Activated CD8-positive, alpha-beta memory T cell treated with anti-CD3 and anti-CD28 coated beads, Interleukin-2, amount 50 U/mL, for 24 hours (primary cell): ENCODE results near the gene TNFAIP8L1.
"Not testable (repeated sequence)": the region's sequence is repeated elsewhere in the genome, so short reads cannot be mapped to it uniquely, and the experiment has no call there.

Source experiments
- DNase-seq: peaks from one replicate; pipeline ENCODE4 v3.0.0-alpha.2; 2020; ENCODE audit errors: extremely low read depth

Gene TNFAIP8L1

GRCh38 chr19:4678881-4679790, 39.8 kb downstream of the TNFAIP8L1 start:
- no peak for DNase-seq

GRCh38 chr19:4680021-4680420, 40.7 kb downstream of the TNFAIP8L1 start:
- DNase-seq, result not testable (repeated sequence)

GRCh38 chr19:4682417-4683200, 43.3 kb downstream of the TNFAIP8L1 start:
- no peak for DNase-seq

GRCh38 chr19:4684312-4685095, 45.2 kb downstream of the TNFAIP8L1 start:
- no peak for DNase-seq

GRCh38 chr19:4686700-4687099, 47.4 kb downstream of the TNFAIP8L1 start:
- DNase-seq, result no peak

GRCh38 chr19:4687396-4687795, 48.1 kb downstream of the TNFAIP8L1 start:
- DNase-seq, result no peak

- no peak for DNase-seq
These were observed 49.3 kb downstream of the TNFAIP8L1 start for GRCh38 chr19:4688587-4688986.

GRCh38 chr19:4689403-4689802, 50.1 kb downstream of the TNFAIP8L1 start:
- no peak for DNase-seq

- DNase-seq, result no peak
These were observed 51.0 kb downstream of the TNFAIP8L1 start for GRCh38 chr19:4690361-4690760.

- no peak for DNase-seq
These were observed 52.1 kb downstream of the TNFAIP8L1 start for GRCh38 chr19:4691373-4691772.

GRCh38 chr19:4692251-4693077, 53.1 kb downstream of the TNFAIP8L1 start:
- DNase-seq, result no peak

- DNase-seq, result no peak
These were observed 53.7 kb downstream of the TNFAIP8L1 start for GRCh38 chr19:4693078-4693350.

- no peak for DNase-seq
These were observed 54.3 kb downstream of the TNFAIP8L1 start for GRCh38 chr19:4693471-4694121.

- no peak for DNase-seq
These were observed 55.1 kb downstream of the TNFAIP8L1 start for GRCh38 chr19:4694211-4694987.

GRCh38 chr19:4695224-4695731, 56.0 kb downstream of the TNFAIP8L1 start:
- no peak for DNase-seq

- no peak for DNase-seq
These were observed 58.0 kb downstream of the TNFAIP8L1 start for GRCh38 chr19:4697304-4697703.

- DNase-seq, result no peak
These were observed 60.7 kb downstream of the TNFAIP8L1 start for GRCh38 chr19:4699826-4700692.

- no peak for DNase-seq
These were observed 61.3 kb downstream of the TNFAIP8L1 start for GRCh38 chr19:4700693-4700970.

- no peak for DNase-seq
These were observed 62.2 kb downstream of the TNFAIP8L1 start for GRCh38 chr19:4701557-4701956.
